AG04450 (cell line): ENCODE data around the gene CUEDC2. TPM values are rescaled to one million over a fixed set of nuclear protein-coding genes. Genes with fewer than 3 reads are reported as not detected.

Source experiments
- CTCF ChIA-PET: fragments of 300-600, 350-600 bp; formaldehyde crosslinking; extraction: SDS; loops from one replicate; lab custom pipeline; 2022; ENCODE audit warnings: antibody characterized with exemption, inconsistent platforms; lab: Charles Lee
- POLR2A ChIA-PET: fragments of 350-600 bp; formaldehyde crosslinking; extraction: SDS; loops from one replicate; lab custom pipeline; 2021; ENCODE audit warnings: antibody characterized with exemption, inconsistent platforms; lab: Yijun Ruan, JAX
- DNase-seq: peaks from one replicate; pipeline ENCODE4 v3.0.0-alpha.2; 2011; ENCODE audit warnings: low read depth, low spot score
- H3K27ac ChIP-seq: one replicate; pipeline ENCODE4 v1.5.1; 2012; ENCODE audit warnings: low read depth, low read length, control low read depth
- H3K27me3 ChIP-seq: one replicate; pipeline ENCODE4 v1.6.0; 2012; ENCODE audit warnings: low read length; ENCODE audit not compliant: control insufficient read depth, insufficient read depth
- H3K4me3 ChIP-seq: 2 replicates; pipeline ENCODE4 v1.5.1; 2011; ENCODE audit warnings: mild to moderate bottlenecking, low read depth, low read length, control low read depth
- H3K9me3 ChIP-seq: 2 replicates; pipeline ENCODE4 v1.5.1; 2012; ENCODE audit warnings: low read length; ENCODE audit not compliant: control insufficient read depth, insufficient read depth
- polyA plus RNA-seq: library from polyadenylated mRNA; depleted of rRNA; stranded (reverse); fragments of >200 nt; gene quantifications from 2 replicates; pipeline ENCODE4 v1.2.3, GENCODE V29; 2011
- TF ChIP-seq, protein P1 (sequence below): IDR thresholded peaks from 2 replicates; pipeline ENCODE4 v1.5.1; 2011; ENCODE audit warnings: low read depth, low read length, control low read depth, inconsistent platforms

Gene CUEDC2
- polyA plus RNA-seq, 1 experiment = 61.1 TPM

GRCh38 chr10:102475451-102476040, 43.2 kb upstream of the CUEDC2 start:
- no peak for DNase-seq
- Histone ChIP-seq H3K27me3 (no peaks in the 10 kb centered on the region), H3K27ac (no peak overlapping the region), H3K9me3 (no peaks in the 10 kb centered on the region), H3K4me3 (no peak overlapping the region)
- CTCF ChIA-PET = interaction anchor here (0.7 kb wide), 1 partner anchor 54 kb away, joined by 3 read pairs; no protein-coding TSS in a partner anchor
- TF ChIP-seq, protein P1, sequence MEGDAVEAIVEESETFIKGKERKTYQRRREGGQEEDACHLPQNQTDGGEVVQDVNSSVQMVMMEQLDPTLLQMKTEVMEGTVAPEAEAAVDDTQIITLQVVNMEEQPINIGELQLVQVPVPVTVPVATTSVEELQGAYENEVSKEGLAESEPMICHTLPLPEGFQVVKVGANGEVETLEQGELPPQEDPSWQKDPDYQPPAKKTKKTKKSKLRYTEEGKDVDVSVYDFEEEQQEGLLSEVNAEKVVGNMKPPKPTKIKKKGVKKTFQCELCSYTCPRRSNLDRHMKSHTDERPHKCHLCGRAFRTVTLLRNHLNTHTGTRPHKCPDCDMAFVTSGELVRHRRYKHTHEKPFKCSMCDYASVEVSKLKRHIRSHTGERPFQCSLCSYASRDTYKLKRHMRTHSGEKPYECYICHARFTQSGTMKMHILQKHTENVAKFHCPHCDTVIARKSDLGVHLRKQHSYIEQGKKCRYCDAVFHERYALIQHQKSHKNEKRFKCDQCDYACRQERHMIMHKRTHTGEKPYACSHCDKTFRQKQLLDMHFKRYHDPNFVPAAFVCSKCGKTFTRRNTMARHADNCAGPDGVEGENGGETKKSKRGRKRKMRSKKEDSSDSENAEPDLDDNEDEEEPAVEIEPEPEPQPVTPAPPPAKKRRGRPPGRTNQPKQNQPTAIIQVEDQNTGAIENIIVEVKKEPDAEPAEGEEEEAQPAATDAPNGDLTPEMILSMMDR = no peak
- POLR2A ChIA-PET = no interaction called here

DNA sequence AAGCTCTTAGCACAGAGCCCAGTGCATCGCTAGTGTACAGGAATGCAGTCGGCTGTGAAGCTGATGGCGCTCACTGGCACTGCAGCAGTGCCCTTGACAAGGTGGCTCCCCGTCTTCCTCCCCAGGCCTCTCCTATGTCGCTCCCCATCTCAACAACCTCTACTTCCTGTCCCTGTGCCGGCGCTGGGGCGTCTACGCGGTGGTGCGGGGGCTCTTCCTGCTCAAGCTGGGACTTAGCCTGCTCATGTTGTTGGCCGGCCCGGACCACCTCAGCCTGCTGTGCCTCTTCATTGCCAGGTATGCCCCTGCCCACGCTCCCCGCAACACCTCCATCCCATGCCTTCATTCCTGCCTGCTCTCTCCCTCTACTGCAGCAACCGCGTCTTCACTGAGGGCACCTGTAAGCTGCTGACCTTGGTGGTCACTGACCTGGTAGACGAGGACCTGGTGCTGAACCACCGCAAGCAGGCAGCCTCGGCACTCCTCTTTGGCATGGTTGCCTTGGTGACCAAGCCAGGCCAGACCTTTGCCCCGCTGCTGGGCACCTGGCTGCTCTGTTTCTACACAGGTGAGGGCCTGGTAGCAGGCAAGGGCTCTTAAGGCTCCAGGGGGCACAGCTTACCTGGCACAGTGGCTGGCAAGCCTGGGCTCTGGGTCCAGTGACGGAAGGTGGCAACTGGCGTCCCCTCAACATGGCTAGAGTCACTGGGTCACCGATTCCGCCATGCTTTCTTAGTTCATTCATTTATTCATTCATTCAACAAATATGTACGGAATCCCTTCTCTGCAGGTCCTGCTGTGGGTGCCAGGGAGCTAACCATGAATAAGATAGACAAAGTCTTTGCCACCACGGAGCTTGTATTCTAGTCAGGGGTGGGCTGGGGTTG, 41.3 kb upstream of the CUEDC2 start:
- no peak overlapping the region for H3K4me3 ChIP-seq
- no peaks in the 10 kb centered on the region for H3K9me3 ChIP-seq
- ChIA-PET CTCF (no interaction called here), POLR2A (interaction anchor here (0.5 to 1.0 kb wide), 2 partner anchors 31 to 110 kb away, joined by 3 read pairs; no protein-coding TSS in a partner anchor)
- H3K27ac ChIP-seq = no peak overlapping the region
- H3K27me3 ChIP-seq = no peaks in the 10 kb centered on the region
- no peak for DNase-seq
- TF ChIP-seq, protein P1 = no peak

- no peak overlapping the region for H3K4me3 ChIP-seq
- TF ChIP-seq, protein P1 = no peak
- CTCF ChIA-PET = interaction anchor here (0.6 to 1.8 kb wide), 2 partner anchors 17 to 77 kb away, joined by 4 to 6 read pairs; no protein-coding TSS in a partner anchor
These were observed 38.5 kb upstream of the CUEDC2 start for GRCh38 chr10:102470579-102471546.

GRCh38 chr10:102468683-102469082, 36.3 kb upstream of the CUEDC2 start:
- POLR2A ChIA-PET = interaction anchor here (0.6 kb wide), 1 partner anchor 310 kb away, joined by 12 read pairs; no protein-coding TSS in a partner anchor

More at GRCh38 chr10:102470579-102471546, 38.5 kb upstream of the CUEDC2 start:
- H3K27ac ChIP-seq = no peak overlapping the region
- POLR2A ChIA-PET = interaction anchor here (1.4 kb wide), 1 partner anchor 48 kb away, joined by 3 read pairs; no protein-coding TSS in a partner anchor
- H3K9me3 ChIP-seq = no peaks in the 10 kb centered on the region
- H3K27me3 ChIP-seq = no peaks in the 10 kb centered on the region
- DNase-seq = no peak

More at GRCh38 chr10:102468683-102469082, 36.3 kb upstream of the CUEDC2 start:
- Histone ChIP-seq H3K9me3 (no peaks in the 10 kb centered on the region), H3K27ac (no peak overlapping the region), H3K4me3 (no peak overlapping the region), H3K27me3 (peaks cover 2% of the 10 kb centered on the region)
- CTCF ChIA-PET = interaction anchor here (3.6 kb wide), 1 partner anchor 10 kb away, joined by 10 read pairs; no protein-coding TSS in a partner anchor
- no peak for DNase-seq
- TF ChIP-seq, protein P1 = no peak
